NB4 (cell line): ENCODE results near the gene ARID3C.

Experiments used
- POLR2A ChIP-seq: IDR thresholded peaks from 2 replicates; pipeline ENCODE4 v1.6.1; 2011; ENCODE audit warnings: mild to moderate bottlenecking; ENCODE audit not compliant: insufficient read length; ENCODE audit errors: extremely low read depth
- TF ChIP-seq, protein P1 (sequence below): IDR thresholded peaks from one replicate; pipeline ENCODE4 v1.5.1; 2012; ENCODE audit warnings: low read depth, low read length
- TF ChIP-seq, protein P2 (sequence below): IDR thresholded peaks from 2 replicates; pipeline ENCODE4 v1.6.1; 2011; ENCODE audit warnings: low read depth, low read length

DNA sequence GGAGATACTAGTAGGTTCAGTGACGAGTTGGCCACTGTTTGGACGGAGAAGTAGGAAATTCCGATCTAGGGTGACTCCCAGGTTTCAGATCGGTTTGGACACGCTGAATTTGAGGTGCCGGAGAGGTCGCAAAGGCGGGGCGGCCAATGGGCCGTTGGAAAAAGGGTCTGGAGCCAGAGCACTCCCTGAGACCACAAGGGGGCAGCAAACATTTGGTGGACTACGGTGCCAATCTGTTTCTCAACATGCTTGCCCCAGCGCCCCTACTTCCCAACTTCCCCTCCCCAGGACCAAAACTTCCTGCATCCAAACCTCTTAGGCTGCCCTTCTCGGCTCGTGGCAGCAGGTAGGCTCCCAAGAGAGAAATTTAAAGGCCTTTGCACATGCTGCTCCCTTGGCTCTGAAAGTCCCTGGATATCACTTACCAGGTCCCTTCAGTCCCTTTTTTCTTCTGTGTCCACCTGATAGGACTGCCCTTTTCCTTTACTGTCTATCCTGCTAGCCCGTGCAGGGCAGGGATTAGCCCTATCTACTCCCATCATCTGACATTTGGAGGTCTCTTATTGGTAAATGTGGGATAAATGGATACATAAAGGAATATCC is 16.0 kb downstream of the ARID3C start:
- TF ChIP-seq, protein P1, sequence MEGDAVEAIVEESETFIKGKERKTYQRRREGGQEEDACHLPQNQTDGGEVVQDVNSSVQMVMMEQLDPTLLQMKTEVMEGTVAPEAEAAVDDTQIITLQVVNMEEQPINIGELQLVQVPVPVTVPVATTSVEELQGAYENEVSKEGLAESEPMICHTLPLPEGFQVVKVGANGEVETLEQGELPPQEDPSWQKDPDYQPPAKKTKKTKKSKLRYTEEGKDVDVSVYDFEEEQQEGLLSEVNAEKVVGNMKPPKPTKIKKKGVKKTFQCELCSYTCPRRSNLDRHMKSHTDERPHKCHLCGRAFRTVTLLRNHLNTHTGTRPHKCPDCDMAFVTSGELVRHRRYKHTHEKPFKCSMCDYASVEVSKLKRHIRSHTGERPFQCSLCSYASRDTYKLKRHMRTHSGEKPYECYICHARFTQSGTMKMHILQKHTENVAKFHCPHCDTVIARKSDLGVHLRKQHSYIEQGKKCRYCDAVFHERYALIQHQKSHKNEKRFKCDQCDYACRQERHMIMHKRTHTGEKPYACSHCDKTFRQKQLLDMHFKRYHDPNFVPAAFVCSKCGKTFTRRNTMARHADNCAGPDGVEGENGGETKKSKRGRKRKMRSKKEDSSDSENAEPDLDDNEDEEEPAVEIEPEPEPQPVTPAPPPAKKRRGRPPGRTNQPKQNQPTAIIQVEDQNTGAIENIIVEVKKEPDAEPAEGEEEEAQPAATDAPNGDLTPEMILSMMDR = peak; percentile 100
- TF ChIP-seq POLR2A = no peak
- TF ChIP-seq, protein P2, sequence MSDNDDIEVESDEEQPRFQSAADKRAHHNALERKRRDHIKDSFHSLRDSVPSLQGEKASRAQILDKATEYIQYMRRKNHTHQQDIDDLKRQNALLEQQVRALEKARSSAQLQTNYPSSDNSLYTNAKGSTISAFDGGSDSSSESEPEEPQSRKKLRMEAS = peak; percentile 79
